IPS-11a (cell line): ENCODE measurements around the gene PIK3R6.
"Not testable (repeated sequence)": the region's sequence is repeated elsewhere in the genome, so short reads cannot be mapped to it uniquely, and the experiment has no call there.

Experiments
- H3K4me3 ChIP-seq: one replicate; pipeline ENCODE4 v1.5.1; 2013; ENCODE audit warnings: low read depth, low read length, control low read depth

Gene PIK3R6

DNA sequence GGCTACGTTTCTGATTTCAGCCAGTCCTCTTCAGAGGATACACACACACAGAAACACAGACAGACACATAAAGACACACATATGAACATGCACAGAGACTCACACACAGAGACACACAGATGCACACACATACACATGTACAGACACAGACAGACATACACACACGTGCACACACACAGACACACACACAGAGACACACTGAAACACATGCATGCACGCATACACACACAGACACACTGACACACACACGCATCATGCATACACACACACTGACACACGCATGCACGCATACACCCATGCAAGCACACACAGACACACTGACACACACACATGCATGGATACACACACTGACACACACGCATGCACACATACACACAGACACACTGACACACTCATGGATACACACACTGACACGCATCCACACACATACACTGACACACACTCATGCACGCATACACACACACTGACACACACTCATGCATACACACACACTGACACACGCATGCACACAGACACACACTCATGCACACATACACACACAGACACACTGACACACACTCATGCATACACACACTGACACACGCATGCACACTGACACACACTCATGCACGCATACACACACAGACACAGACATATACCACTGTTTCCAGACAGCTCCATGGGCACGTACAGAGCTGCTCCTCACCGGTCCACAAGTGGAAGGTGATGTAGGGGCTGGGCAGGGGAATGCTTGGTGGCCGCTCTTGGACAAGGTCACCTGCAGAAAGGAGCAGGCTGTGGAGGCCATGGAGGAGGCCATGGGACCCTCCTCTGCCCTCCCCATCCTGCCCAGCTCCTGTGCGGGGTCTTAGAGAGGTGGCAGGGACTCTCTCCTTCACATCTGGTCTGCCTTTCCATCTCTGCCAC, 38.2 kb downstream of the PIK3R6 start:
- no peak overlapping the region for H3K4me3 ChIP-seq

GRCh38 chr17:8828517-8828875, 39.0 kb downstream of the PIK3R6 start:
- H3K4me3 ChIP-seq: no peak overlapping the region

DNA sequence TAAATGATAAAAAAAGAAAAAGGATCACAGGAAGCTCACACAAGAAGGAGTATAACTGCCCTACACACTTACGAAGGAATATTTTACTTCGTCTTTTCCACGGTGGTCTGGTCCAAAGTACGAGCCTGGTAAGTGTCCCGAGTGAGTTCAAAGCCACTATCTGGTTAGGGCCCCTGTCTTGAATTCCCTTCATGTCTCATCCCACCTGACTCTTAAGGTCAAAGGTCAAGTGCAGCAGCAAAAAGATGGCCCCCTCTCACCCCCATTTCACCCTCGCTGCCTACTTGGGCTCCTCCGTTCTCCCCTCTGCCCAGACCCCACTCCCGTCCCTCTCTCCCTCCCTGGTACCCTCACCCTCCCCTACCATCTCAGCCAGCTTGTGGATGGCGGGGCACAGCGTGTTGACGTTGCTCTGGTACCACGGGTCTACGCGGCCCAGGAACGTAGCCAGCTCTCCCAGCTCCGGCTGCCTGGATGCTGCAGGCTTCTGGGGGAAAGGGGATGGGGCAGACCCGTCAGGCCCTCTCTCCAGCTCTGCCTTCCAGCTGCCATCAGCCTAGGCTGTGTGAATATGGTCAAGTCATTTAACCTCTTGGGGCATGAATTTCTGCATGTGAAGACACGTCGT, 40.6 kb downstream of the PIK3R6 start:
- H3K4me3 ChIP-seq: no peak overlapping the region

DNA sequence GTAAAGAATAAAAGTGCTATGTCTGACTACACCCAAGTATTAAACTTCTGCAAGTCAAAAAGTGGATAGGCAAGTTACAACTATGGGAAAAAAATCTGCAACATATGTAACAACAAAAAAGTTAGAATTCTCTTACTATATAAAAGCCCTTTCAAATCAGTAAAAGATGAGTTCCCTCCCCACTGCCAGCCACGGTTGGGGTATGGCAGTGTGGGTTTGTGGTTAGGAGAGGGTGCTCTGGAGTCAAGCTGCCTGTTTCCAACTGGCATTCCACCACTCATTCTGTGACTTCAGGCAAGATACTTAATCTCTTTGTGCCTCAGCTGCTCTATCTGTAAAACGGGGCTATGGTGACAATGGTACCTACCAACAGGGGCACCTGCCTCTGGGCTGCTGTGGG, 41.7 kb downstream of the PIK3R6 start:
- no peak overlapping the region for H3K4me3 ChIP-seq

DNA sequence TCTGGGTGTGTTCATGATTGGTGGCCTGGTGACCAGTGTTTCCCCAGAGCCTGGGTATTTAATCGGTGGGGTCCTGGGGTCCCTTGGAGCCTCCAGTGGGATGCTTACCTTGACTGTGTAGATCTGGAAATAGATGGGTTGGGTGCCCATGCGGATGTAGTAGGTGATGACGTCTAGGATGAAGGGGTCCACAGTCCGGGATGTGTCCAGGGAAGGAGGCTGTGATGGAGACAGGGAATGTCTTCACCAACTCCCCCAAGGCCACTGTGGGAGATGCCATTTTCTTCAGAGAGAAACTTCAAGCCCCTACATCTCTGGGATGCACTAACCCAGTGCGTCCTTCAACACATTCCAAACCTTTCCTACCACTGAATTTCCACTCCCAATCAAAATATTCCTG, 44.2 kb downstream of the PIK3R6 start:
- H3K4me3 ChIP-seq: no peak overlapping the region

DNA sequence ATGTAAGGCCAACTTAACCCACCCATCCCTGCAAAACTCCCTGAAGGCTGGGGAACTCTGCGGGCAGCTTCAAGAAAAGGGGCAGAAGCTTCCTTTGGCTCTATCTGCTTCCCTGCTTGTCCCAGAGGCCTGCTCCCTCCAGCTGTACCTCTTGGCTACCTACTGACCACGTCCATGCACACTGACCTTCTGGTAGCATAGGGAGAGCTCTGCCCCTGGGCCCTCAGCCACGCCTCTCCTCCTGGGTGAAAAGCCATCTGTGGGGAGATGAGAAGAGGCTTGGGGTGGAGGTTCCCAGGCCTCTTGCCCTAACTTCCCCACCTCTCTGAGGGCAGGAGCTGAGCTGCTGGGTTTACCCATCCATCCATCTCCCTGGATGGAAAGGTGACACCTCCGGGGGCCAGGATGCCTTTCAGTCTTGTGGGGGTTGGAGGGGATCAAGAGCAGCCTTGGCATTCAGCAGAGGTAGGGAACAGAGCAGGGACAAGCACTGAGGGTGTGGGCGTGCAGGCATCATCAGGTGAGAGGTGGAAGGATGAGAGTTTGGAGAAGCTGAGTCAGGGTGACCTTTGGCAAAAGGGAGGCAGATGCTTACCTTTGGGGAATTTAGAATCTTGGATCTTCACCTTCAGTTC, 45.0 kb downstream of the PIK3R6 start:
- H3K4me3 ChIP-seq: no peak overlapping the region

- no peak overlapping the region for H3K4me3 ChIP-seq
Observed at GRCh38 chr17:8821446-8822105, 45.9 kb downstream of the PIK3R6 start.

DNA sequence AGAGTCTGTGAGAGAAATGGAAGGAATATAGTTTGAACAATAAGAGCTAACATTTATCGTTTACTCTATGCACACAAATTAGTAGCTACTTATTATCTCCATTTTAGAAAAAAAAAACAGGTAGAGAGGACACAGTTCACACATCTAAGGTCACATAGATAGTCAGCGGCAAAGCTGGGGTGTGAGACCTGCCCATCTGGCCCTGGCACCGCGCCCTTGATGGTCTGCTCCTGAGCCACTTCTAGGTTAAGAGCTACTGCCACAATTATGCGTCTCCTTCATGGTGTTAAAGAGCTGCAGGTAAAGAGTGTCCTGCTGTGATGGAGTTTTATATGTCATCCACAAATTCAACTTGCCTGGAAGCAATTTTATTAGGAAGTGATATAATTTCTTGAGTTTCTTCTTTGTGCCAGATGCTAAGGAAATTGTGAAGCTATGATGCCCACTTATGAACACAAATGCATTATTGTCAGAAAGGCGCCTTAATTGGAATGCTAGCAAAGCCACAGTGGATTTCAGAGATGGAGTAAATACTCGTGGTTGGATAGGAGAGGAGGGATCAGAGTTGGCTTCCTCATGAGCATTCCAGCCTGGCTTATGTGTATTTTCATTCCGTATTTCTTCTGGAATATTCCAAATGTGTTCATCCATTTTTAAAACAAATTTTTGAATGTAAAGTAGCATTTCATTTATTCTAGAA, 47.0 kb downstream of the PIK3R6 start:
- no peak overlapping the region for H3K4me3 ChIP-seq

DNA sequence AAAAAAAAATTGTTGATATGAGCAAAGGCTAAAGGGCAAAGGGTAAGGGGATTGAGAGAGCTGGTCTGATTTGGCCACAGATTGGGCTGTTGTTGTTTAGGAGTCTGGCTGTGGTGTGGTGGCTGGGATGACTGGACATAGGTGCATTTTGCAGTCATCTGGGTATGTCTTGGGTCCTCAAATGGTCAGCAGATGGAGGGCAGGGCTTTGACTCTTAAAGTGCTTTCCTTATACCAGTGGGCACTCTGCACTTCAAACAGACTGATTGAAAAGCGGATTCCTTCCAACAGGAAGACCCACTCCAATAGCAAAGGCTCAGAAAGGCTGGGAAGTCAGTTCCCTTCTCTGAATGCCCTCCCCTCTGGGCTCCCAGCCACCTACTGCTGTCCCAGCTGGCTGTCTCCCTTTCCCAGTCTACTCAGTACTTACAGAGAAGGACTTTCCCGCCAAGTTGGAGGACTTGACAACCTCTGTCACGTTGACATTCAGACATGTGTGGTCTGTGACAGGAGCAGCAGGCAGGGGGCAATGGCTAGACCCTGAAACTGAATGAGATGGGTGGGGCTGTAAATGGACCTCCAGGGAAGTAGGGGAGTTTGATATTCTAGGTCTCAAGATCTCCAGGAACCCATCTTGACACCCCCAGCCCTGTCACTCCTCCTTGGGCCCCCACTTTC, 48.7 kb downstream of the PIK3R6 start:
- H3K4me3 ChIP-seq: no peak overlapping the region

DNA sequence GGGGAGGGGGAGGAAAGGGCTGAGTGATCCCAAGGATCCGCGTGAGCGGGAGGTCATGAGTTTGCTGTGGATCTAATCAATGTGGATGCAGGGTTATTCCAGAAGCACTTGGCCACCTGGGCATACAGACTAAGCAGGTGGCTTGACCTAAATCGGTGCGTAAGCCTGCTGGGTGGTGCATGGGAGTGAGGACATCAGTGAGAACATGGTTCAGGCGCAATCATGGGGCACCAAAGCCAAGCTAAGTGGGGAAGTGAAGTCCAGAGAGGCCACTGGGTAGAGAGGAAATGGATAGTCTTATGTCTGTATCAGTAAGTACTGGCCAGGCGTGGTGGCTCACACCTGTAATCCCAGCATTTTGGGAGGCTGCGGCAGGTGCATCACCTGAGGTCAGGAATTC, 49.4 kb downstream of the PIK3R6 start:
- H3K4me3 ChIP-seq: no peak overlapping the region

DNA sequence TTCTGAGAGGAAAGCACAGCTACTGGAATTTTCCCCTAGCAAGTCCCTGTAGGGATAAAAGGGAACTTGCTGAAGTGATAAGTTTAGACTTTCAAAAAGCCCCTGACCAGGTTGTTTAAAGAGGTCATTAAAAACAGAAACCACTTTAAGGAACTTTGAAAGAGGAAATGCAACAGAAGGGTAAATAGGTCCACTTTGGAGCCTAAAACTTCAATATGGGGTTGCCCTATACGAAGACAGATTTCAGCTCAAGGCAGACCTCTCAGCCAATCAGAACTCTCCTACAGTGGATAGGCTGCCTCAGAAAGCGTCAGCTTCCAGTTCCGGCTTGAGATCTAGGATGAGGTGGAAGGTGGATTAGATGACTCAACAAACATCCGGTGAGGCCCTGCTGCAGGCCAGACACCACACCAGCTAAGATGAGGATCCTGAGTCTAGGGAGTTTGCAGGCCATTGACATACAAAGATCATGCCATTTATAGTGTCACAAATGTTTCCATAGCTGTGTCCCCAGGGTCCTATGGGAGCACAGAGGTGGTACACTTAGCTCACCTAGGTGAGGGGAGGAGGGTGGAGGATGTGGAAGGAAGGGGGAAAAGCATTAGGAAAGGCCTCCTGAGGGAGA, 60.4 kb downstream of the PIK3R6 start:
- no peak overlapping the region for H3K4me3 ChIP-seq

DNA sequence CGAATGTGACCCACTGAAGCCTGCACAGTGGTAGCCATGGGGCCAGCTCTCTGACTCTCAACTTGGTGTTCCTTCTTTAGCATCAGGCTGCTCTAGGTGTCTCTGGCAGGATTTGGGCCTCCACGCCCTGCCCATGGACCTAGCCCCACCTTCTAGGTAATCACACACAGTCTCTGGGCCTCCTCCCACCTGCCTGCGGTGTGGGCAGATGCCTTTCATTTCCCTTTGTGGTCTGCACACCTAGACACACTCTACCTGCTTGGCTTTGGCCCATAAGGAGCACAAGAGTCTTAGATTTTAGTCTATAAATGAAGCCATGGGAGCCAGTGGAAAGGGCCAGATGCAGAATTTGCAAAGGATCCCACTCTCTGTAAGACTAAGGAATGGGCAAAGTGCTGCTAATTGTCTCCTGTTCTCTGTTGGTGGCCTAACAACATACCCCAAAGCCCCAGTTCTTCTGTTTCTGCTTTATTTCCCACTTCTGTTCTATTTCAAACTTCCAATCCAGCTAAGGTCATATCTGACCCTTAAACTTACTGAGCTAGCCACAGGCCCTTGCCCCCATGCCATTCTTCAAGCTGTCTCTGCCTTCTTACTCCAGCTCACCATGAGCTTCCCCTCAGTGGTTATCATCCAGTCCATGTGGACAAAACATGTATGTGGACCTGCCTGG, 61.1 kb downstream of the PIK3R6 start:
- no peak overlapping the region for H3K4me3 ChIP-seq

- H3K4me3 ChIP-seq: not testable (repeated sequence)
Observed at GRCh38 chr17:8805396-8805795, 62.1 kb downstream of the PIK3R6 start.

- H3K4me3 ChIP-seq: no peak overlapping the region
Observed at GRCh38 chr17:8803531-8804420, 63.7 kb downstream of the PIK3R6 start.

GRCh38 chr17:8801135-8801840, 66.2 kb downstream of the PIK3R6 start:
- H3K4me3 ChIP-seq: no peak overlapping the region

- no peak overlapping the region for H3K4me3 ChIP-seq
Observed at GRCh38 chr17:8800656-8801055, 66.8 kb downstream of the PIK3R6 start.

GRCh38 chr17:8799570-8800212, 67.8 kb downstream of the PIK3R6 start:
- peak overlapping the region; percentile 17 for H3K4me3 ChIP-seq
